ENCODE results near the gene PEAR1. TPM values are rescaled to one million over a fixed set of nuclear protein-coding genes. Genes with fewer than 3 reads are reported as not detected.

PEAR1 gene
- total and polyA plus RNA-seq, 9 donors: 4.3 to 21.2 (median 13.4) TPM

DNA sequence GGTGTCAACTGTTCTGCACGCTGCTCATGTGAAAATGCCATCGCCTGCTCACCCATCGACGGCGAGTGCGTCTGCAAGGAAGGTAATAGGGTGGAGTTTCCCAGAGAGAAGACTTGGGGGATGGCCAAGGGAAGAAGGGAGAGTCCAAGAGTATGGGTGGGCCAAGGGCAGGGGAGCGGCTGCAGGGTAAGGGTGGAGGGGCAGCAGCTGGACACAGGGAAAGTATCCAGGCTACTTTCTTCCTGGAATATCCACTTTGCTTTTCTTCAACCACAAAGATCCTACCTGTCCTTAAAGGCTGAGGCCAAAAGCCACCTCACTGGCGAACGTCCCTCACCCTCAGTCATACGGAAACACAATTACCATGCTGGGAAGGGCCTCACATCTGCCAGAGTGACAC, 15.4 kb downstream of the PEAR1 start:
- intact Hi-C loops (cut with DNase I): no loop called here
- TF ChIP-seq EP300 (IDR thresholded peaks at IDR 0.05): no peak
- no peak for TF ChIP-seq POLR2A (IDR thresholded peaks at IDR 0.05)
- TF ChIP-seq, protein P1, sequence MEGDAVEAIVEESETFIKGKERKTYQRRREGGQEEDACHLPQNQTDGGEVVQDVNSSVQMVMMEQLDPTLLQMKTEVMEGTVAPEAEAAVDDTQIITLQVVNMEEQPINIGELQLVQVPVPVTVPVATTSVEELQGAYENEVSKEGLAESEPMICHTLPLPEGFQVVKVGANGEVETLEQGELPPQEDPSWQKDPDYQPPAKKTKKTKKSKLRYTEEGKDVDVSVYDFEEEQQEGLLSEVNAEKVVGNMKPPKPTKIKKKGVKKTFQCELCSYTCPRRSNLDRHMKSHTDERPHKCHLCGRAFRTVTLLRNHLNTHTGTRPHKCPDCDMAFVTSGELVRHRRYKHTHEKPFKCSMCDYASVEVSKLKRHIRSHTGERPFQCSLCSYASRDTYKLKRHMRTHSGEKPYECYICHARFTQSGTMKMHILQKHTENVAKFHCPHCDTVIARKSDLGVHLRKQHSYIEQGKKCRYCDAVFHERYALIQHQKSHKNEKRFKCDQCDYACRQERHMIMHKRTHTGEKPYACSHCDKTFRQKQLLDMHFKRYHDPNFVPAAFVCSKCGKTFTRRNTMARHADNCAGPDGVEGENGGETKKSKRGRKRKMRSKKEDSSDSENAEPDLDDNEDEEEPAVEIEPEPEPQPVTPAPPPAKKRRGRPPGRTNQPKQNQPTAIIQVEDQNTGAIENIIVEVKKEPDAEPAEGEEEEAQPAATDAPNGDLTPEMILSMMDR (IDR thresholded peaks at IDR 0.05): no peak
- H3K36me3 ChIP-seq: no peaks in the 10 kb centered on the region
- no peaks in the 10 kb centered on the region for H3K9me3 ChIP-seq
- no peak overlapping the region for H3K4me3 ChIP-seq
- WGBS, 3 donors: 46 to 58% (median 54%) methylated on average over 10 of the region's 10 CpGs
- H3K27ac ChIP-seq: no peak overlapping the region
- DNase-seq: no peak
- H3K4me1 ChIP-seq (ENCODE audit: insufficient read depth): peaks cover 6% of the 10 kb centered on the region
- H3K27me3 ChIP-seq: no peaks in the 10 kb centered on the region

DNA sequence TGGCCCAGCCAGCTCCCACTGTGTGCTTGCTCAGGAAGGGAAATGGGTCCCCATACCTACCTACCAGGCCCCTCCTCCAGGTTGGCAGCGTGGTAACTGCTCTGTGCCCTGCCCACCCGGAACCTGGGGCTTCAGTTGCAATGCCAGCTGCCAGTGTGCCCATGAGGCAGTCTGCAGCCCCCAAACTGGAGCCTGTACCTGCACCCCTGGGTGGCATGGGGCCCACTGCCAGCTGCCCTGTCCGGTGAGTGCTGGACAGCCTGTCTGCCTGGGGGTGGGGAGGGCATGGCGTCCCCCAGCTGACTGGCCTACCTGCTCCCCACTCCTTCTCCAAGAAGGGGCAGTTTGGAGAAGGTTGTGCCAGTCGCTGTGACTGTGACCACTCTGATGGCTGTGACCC, 16.2 kb downstream of the PEAR1 start:
- 75 to 89% (median 89%) methylated on average over 5 of the region's 5 CpGs for WGBS, 3 donors
- TF ChIP-seq, protein P1 (IDR thresholded peaks at IDR 0.05): no peak
- TF ChIP-seq POLR2A (IDR thresholded peaks at IDR 0.05) (no peak), EP300 (IDR thresholded peaks at IDR 0.05) (no peak)
- intact Hi-C loops (cut with DNase I): no loop called here
- Histone ChIP-seq H3K4me1 (ENCODE audit: insufficient read depth) (no peaks in the 10 kb centered on the region), H3K27me3 (no peaks in the 10 kb centered on the region), H3K27ac (no peak overlapping the region), H3K9me3 (no peaks in the 10 kb centered on the region), H3K36me3 (no peaks in the 10 kb centered on the region), H3K4me3 (no peak overlapping the region)
- DNase-seq: no peak

DNA sequence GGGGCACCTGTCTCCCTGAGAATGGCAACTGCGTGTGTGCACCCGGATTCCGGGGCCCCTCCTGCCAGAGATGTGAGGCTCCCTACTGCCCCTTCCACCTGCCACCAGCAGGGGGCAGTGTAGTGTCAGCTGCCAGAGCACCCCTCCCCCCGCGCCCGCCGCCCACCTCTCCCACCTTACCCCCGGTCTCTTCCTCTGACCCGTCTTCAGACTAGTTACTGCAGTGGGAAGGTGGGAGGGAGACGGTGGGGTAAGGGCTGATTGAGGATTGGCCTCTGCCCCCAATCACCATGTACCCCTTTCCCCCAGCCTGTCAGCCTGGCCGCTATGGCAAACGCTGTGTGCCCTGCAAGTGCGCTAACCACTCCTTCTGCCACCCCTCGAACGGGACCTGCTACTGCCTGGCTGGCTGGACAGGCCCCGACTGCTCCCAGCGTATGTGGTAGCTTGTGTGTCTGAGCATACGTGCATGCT, 16.8 kb downstream of the PEAR1 start:
- intact Hi-C loops (cut with DNase I): no loop called here
- Histone ChIP-seq H3K36me3 (no peaks in the 10 kb centered on the region), H3K27ac (no peak overlapping the region), H3K4me1 (ENCODE audit: insufficient read depth) (no peaks in the 10 kb centered on the region), H3K4me3 (no peak overlapping the region), H3K9me3 (no peaks in the 10 kb centered on the region), H3K27me3 (no peaks in the 10 kb centered on the region)
- TF ChIP-seq POLR2A (IDR thresholded peaks at IDR 0.05): no peak
- TF ChIP-seq, protein P1 (IDR thresholded peaks at IDR 0.05): peak; percentile 31 to 35 (median 34)
- TF ChIP-seq EP300 (IDR thresholded peaks at IDR 0.05): no peak
- DNase-seq: peak in 1 of 5 donors; percentile 46
- WGBS, 3 donors: 66 to 67% (median 67%) methylated on average over 18 of the region's 18 CpGs

DNA sequence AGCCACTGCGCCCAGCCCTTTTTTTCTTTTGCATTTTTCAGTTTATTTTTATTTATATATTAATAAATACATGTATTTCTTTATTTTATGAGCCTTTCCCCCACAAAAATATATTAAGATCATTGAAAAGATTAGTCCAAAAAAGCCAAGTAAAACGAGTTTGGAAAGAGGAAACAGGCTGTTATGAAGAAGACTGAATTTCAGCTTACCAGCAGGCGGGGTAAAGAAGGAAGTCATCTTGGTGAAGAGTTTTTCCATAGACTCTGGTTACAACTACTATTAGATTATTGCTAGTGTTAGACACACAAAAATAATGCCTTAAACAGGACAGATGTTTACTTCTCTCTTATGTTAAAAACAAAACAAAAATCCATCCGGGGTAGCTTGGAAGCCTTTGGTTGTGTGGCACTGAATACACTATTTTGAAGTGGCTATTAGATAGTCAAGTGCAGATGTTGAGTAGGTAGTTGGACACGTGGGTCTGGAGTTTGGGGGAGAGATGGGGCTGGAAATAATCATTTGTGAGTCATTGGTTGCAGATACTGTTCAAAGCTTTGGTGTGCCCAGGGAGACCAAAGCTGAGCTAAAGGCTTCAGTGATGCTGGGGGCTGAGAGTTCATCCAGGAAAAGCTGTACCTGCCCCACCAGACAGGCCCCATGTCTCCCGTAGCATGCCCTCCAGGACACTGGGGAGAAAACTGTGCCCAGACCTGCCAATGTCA, 18.2 kb downstream of the PEAR1 start:
- Histone ChIP-seq H3K9me3 (no peaks in the 10 kb centered on the region), H3K4me3 (no peak overlapping the region), H3K27me3 (no peaks in the 10 kb centered on the region), H3K27ac (no peak overlapping the region), H3K36me3 (no peaks in the 10 kb centered on the region), H3K4me1 (ENCODE audit: insufficient read depth) (no peaks in the 10 kb centered on the region)
- 65 to 72% (median 68%) methylated on average over 6 of the region's 6 CpGs for WGBS, 3 donors
- no peak for DNase-seq
- TF ChIP-seq EP300 (IDR thresholded peaks at IDR 0.05): no peak
- TF ChIP-seq, protein P1 (IDR thresholded peaks at IDR 0.05): no peak
- no peak for TF ChIP-seq POLR2A (IDR thresholded peaks at IDR 0.05)
- intact Hi-C loops (cut with DNase I): no loop called here

Measured in ovary (tissue), 9 donors.